Endothelial cell (in vitro differentiated cells): ENCODE measurements around the gene MOB3B. TPM values are rescaled to one million over a fixed set of nuclear protein-coding genes. Genes with fewer than 3 reads are reported as not detected.

Source experiments
- DNase-seq: peaks from one replicate; pipeline ENCODE4 v3.0.0; 2021; ENCODE audit warnings: low spot score
- H3K27ac Mint-ChIP-seq: one replicate; pipeline ENCODE4 v1.8.0; 2021; ENCODE audit warnings: mixed read lengths, inconsistent platforms; ENCODE audit not compliant: unreplicated experiment
- H3K27me3 Mint-ChIP-seq: one replicate; pipeline ENCODE4 v1.8.0; 2021; ENCODE audit warnings: mild to moderate bottlenecking, moderate library complexity, mixed read lengths, inconsistent platforms; ENCODE audit not compliant: unreplicated experiment
- H3K36me3 Mint-ChIP-seq: one replicate; pipeline ENCODE4 v1.8.0; 2021; ENCODE audit warnings: mild to moderate bottlenecking, low read depth, mixed read lengths, inconsistent platforms; ENCODE audit not compliant: unreplicated experiment
- H3K4me1 Mint-ChIP-seq: one replicate; pipeline ENCODE4 v1.8.0; 2021; ENCODE audit warnings: mild to moderate bottlenecking, mixed read lengths, inconsistent platforms; ENCODE audit not compliant: unreplicated experiment
- H3K4me3 Mint-ChIP-seq: one replicate; pipeline ENCODE4 v1.8.0; 2021; ENCODE audit warnings: mild to moderate bottlenecking, mixed read lengths, inconsistent platforms; ENCODE audit not compliant: unreplicated experiment
- H3K9me3 Mint-ChIP-seq: one replicate; pipeline ENCODE4 v1.8.0; 2021; ENCODE audit warnings: mixed read lengths, inconsistent platforms; ENCODE audit not compliant: unreplicated experiment
- total RNA-seq: library from RNA; stranded (reverse); fragmentation: NEBNext Ultra II Directional; extraction: Animal tissue kit (Norgen Biotek cat#: 25700); gene quantifications from one replicate; pipeline ENCODE4 v1.2.1, GENCODE V29; 2021; ENCODE audit not compliant: unreplicated experiment
- TF ChIP-seq, protein P1 (sequence below): fragments of 200-600 bp; sonication (generic); IDR thresholded peaks from one replicate; pipeline ENCODE4 v1.5.0; 2021; ENCODE audit warnings: antibody characterized with exemption; ENCODE audit not compliant: unreplicated experiment

MOB3B gene
- total RNA-seq, 1 donor from 2014 or later: 6.4 TPM

DNA sequence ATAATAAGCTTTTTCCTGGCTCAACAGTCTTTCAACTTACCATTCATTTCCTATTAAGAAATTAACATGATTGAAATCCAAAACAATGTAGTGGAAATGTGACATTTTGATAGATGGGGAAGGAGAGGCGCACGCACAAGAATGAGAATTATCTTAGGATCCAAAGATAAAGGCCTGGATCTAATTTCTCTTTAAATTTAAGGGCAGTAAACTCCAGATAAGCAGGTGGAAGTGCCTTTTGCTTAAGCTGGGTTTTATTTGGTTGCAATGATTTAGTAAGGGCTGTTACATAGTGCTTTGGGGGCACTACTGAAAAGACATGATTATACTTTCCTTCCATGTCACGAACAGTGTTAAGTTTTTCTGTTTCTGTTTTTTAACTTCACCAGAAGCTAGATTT lies 250.0 kb downstream of the MOB3B start:
- H3K4me1 Mint-ChIP-seq: peaks cover 12% of the 10 kb centered on the region
- no peak overlapping the region for H3K4me3 Mint-ChIP-seq
- TF ChIP-seq, protein P1, sequence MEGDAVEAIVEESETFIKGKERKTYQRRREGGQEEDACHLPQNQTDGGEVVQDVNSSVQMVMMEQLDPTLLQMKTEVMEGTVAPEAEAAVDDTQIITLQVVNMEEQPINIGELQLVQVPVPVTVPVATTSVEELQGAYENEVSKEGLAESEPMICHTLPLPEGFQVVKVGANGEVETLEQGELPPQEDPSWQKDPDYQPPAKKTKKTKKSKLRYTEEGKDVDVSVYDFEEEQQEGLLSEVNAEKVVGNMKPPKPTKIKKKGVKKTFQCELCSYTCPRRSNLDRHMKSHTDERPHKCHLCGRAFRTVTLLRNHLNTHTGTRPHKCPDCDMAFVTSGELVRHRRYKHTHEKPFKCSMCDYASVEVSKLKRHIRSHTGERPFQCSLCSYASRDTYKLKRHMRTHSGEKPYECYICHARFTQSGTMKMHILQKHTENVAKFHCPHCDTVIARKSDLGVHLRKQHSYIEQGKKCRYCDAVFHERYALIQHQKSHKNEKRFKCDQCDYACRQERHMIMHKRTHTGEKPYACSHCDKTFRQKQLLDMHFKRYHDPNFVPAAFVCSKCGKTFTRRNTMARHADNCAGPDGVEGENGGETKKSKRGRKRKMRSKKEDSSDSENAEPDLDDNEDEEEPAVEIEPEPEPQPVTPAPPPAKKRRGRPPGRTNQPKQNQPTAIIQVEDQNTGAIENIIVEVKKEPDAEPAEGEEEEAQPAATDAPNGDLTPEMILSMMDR: no peak
- H3K36me3 Mint-ChIP-seq: no peaks in the 10 kb centered on the region
- H3K27ac Mint-ChIP-seq: no peak overlapping the region
- H3K9me3 Mint-ChIP-seq: no peaks in the 10 kb centered on the region
- peaks cover 4% of the 10 kb centered on the region for H3K27me3 Mint-ChIP-seq
- no peak for DNase-seq

- DNase-seq: no peak
- Mint-ChIP-seq H3K27ac (no peak overlapping the region), H3K4me3 (no peak overlapping the region), H3K27me3 (peaks cover 3% of the 10 kb centered on the region), H3K4me1 (peaks cover 12% of the 10 kb centered on the region), H3K36me3 (no peaks in the 10 kb centered on the region), H3K9me3 (no peaks in the 10 kb centered on the region)
- TF ChIP-seq, protein P1: no peak
Measured at GRCh38 chr9:27278374-27278773, 251.2 kb downstream of the MOB3B start.

GRCh38 chr9:27276193-27277030 lies 253.2 kb downstream of the MOB3B start:
- H3K27me3 Mint-ChIP-seq: peaks cover 3% of the 10 kb centered on the region
- H3K27ac Mint-ChIP-seq: no peak overlapping the region
- no peak overlapping the region for H3K4me3 Mint-ChIP-seq
- peak; percentile 14 for DNase-seq
- H3K4me1 Mint-ChIP-seq: peaks cover 12% of the 10 kb centered on the region
- TF ChIP-seq, protein P1: peak; percentile 97
- H3K36me3 Mint-ChIP-seq: no peaks in the 10 kb centered on the region
- no peaks in the 10 kb centered on the region for H3K9me3 Mint-ChIP-seq

Other genes starting within 250 kb of the MOB3B start
- not detected for gene EQTN, start 232.7 kb downstream of the MOB3B start, total RNA-seq
- gene IFNK, start 5.5 kb downstream of the MOB3B start, total RNA-seq: not detected
- 14.7 TPM for gene C9orf72, start 43.7 kb upstream of the MOB3B start, total RNA-seq